Adrenal gland (tissue), 5 donors: ENCODE results near the gene LHX6.

Experiments used
- CTCF ChIP-seq, 6 experiments: fragments of 450-650 bp in 4 of 6; fragments of 200-600 bp in 2 of 6; sonication (generic) in 1 of 6; IDR thresholded peaks; 1 replicate in 5 of 6; 2 replicates in 1 of 6; pipeline versions ENCODE4 v1.5.1 to v1.8.0; 2016 to 2021; ENCODE audit warnings: antibody characterized with exemption in 6 of 6, mild to moderate bottlenecking in 2 of 6, moderate library complexity in 1 of 6
- POLR2A ChIP-seq, 2 donors: fragments of 450-650 bp; IDR thresholded peaks; one replicate each; pipeline ENCODE4 v1.6.1; 2017; ENCODE audit warnings: antibody characterized with exemption in 2 of 2, mild to moderate bottlenecking in 2 of 2, moderate library complexity in 1 of 2
- donor health status: DM: no; HTN: no; CAD: no.

- no peak for TF ChIP-seq CTCF (IDR thresholded peaks at IDR 0.05)
- no peak for TF ChIP-seq POLR2A (IDR thresholded peaks at IDR 0.05)
These were observed 14.2 kb downstream of the LHX6 start for GRCh38 chr9:122214507-122214906.
